Measurements from ENCODE around the gene DAGLB. TPM values are rescaled to one million over a fixed set of nuclear protein-coding genes. Genes with fewer than 3 reads are reported as not detected.

The DAGLB gene
- total RNA-seq, 2 experiments from 2014 or later: 12.4 to 19.5 TPM

GRCh38 chr7:6409944-6410693, 37.6 kb downstream of the DAGLB start:
- no peak for DNase-seq (ENCODE audit: low spot score)

GRCh38 chr7:6409091-6409490, 38.7 kb downstream of the DAGLB start:
- no TSS peak for BruUV-seq (replicated peaks)
- intact Hi-C loops (cut with micrococcal nuclease; ENCODE audit: unreplicated experiment): no loop called here
- no peak overlapping the region for H3K4me2 ChIP-seq (ENCODE audit: low read length)
- no peaks in the 10 kb centered on the region for H4K20me1 ChIP-seq (ENCODE audit: insufficient read depth, low read length)
- CTCF ChIA-PET (ENCODE audit: unreplicated experiment): interaction anchor here (0.6 kb wide), 1 partner anchor 212 kb away, joined by 3 read pairs; no protein-coding TSS in a partner anchor
- H3K36me3 ChIP-seq (ENCODE audit: insufficient read depth, low read length): peaks cover 89% of the 10 kb centered on the region
- H3K9me2 ChIP-seq (ENCODE audit: insufficient read depth, low read length): no peaks in the 10 kb centered on the region
- H3K4me3 ChIP-seq (ENCODE audit: low read depth, low read length, poor library complexity, severe bottlenecking): no peak overlapping the region
- no peak overlapping the region for H2AFZ ChIP-seq (ENCODE audit: low read length)
- no peaks in the 10 kb centered on the region for H3K4me1 ChIP-seq (ENCODE audit: insufficient read depth, low read length, poor library complexity, severe bottlenecking)
- H3K9me3 ChIP-seq (ENCODE audit: low read length): no peaks in the 10 kb centered on the region
- no peak overlapping the region for H3K27ac ChIP-seq (ENCODE audit: low read depth, low read length, poor library complexity, severe bottlenecking)
- POLR2A ChIA-PET: no interaction called here
- TF ChIP-seq EZH2phosphoT487 (IDR thresholded peaks at IDR 0.05; ENCODE audit: borderline replicate concordance, low read depth, low read length) (no peak), CTCF (conservative IDR thresholded peaks at IDR 0.05; ENCODE audit: low read length) (no peak)
- DNase-seq (ENCODE audit: low spot score): no peak
- H3K79me2 ChIP-seq (ENCODE audit: insufficient read depth, low read depth, low read length): no peaks in the 10 kb centered on the region

More at GRCh38 chr7:6409944-6410693, 37.6 kb downstream of the DAGLB start:
- ChIA-PET POLR2A (interaction anchor here (0.6 to 1.0 kb wide), 4 partner anchors 19 to 447 kb away, joined by 3 to 6 read pairs (median 4); no protein-coding TSS in a partner anchor), CTCF (ENCODE audit: unreplicated experiment) (no interaction called here)
- intact Hi-C loops (cut with micrococcal nuclease; ENCODE audit: unreplicated experiment): no loop called here
- H4K20me1 ChIP-seq (ENCODE audit: insufficient read depth, low read length): no peaks in the 10 kb centered on the region
- H3K27ac ChIP-seq (ENCODE audit: low read depth, low read length, poor library complexity, severe bottlenecking): no peak overlapping the region
- BruUV-seq (replicated peaks): no TSS peak
- no peaks in the 10 kb centered on the region for H3K79me2 ChIP-seq (ENCODE audit: insufficient read depth, low read depth, low read length)
- H3K4me3 ChIP-seq (ENCODE audit: low read depth, low read length, poor library complexity, severe bottlenecking): no peak overlapping the region
- TF ChIP-seq EZH2phosphoT487 (IDR thresholded peaks at IDR 0.05; ENCODE audit: borderline replicate concordance, low read depth, low read length) (no peak), CTCF (conservative IDR thresholded peaks at IDR 0.05; ENCODE audit: low read length) (no peak)
- no peak overlapping the region for H2AFZ ChIP-seq (ENCODE audit: low read length)
- H3K36me3 ChIP-seq (ENCODE audit: insufficient read depth, low read length): peaks cover 89% of the 10 kb centered on the region
- no peak overlapping the region for H3K4me2 ChIP-seq (ENCODE audit: low read length)
- no peaks in the 10 kb centered on the region for H3K9me2 ChIP-seq (ENCODE audit: insufficient read depth, low read length)
- no peaks in the 10 kb centered on the region for H3K4me1 ChIP-seq (ENCODE audit: insufficient read depth, low read length, poor library complexity, severe bottlenecking)
- no peaks in the 10 kb centered on the region for H3K9me3 ChIP-seq (ENCODE audit: low read length)

- intact Hi-C loops (cut with micrococcal nuclease; ENCODE audit: unreplicated experiment): no loop called here
- no peak overlapping the region for H2AFZ ChIP-seq (ENCODE audit: low read length)
- no peaks in the 10 kb centered on the region for H3K4me1 ChIP-seq (ENCODE audit: insufficient read depth, low read length, poor library complexity, severe bottlenecking)
- no peaks in the 10 kb centered on the region for H3K79me2 ChIP-seq (ENCODE audit: insufficient read depth, low read depth, low read length)
- no peaks in the 10 kb centered on the region for H3K9me3 ChIP-seq (ENCODE audit: low read length)
- no peaks in the 10 kb centered on the region for H4K20me1 ChIP-seq (ENCODE audit: insufficient read depth, low read length)
- no peaks in the 10 kb centered on the region for H3K9me2 ChIP-seq (ENCODE audit: insufficient read depth, low read length)
- ChIA-PET CTCF (ENCODE audit: unreplicated experiment) (no interaction called here), POLR2A (interaction anchor here (0.6 to 1.1 kb wide), 3 partner anchors 10 to 1677 kb away, joined by 3 to 5 read pairs (median 3); no protein-coding TSS in a partner anchor)
- no peak overlapping the region for H3K4me2 ChIP-seq (ENCODE audit: low read length)
- no peak overlapping the region for H3K27ac ChIP-seq (ENCODE audit: low read depth, low read length, poor library complexity, severe bottlenecking)
- H3K4me3 ChIP-seq (ENCODE audit: low read depth, low read length, poor library complexity, severe bottlenecking): no peak overlapping the region
- TF ChIP-seq CTCF (conservative IDR thresholded peaks at IDR 0.05; ENCODE audit: low read length) (no peak), EZH2phosphoT487 (IDR thresholded peaks at IDR 0.05; ENCODE audit: borderline replicate concordance, low read depth, low read length) (no peak)
- no peak for DNase-seq (ENCODE audit: low spot score)
- no TSS peak for BruUV-seq (replicated peaks)
- H3K36me3 ChIP-seq (ENCODE audit: insufficient read depth, low read length): peaks cover 90% of the 10 kb centered on the region
Observed at GRCh38 chr7:6407434-6407833, 40.3 kb downstream of the DAGLB start.

Data from OCI-LY7 (cell line).